Neural crest cell (in vitro differentiated cells): ENCODE data around the gene MIPOL1. TPM values are rescaled to one million over a fixed set of nuclear protein-coding genes. Genes with fewer than 3 reads are reported as not detected.
"Not testable (repeated sequence)": the region's sequence is repeated elsewhere in the genome, so short reads cannot be mapped to it uniquely, and the experiment has no call there.

ENCODE experiments used
- DNase-seq: peaks from one replicate; pipeline ENCODE4 v3.0.0; 2021; ENCODE audit warnings: low read depth, mixed read lengths, low spot score
- H3K27ac Mint-ChIP-seq: one replicate; pipeline ENCODE4 v1.8.0; 2021; ENCODE audit warnings: mild to moderate bottlenecking, mixed read lengths; ENCODE audit not compliant: unreplicated experiment
- H3K27me3 Mint-ChIP-seq: 2 replicates; pipeline ENCODE4 v1.8.0; 2021; ENCODE audit warnings: low read depth, mild to moderate bottlenecking, mixed read lengths
- H3K36me3 Mint-ChIP-seq: 2 replicates; pipeline ENCODE4 v1.8.0; 2021; ENCODE audit warnings: low read depth, mild to moderate bottlenecking, mixed read lengths
- H3K4me1 Mint-ChIP-seq: 2 replicates; pipeline ENCODE4 v1.8.0; 2021; ENCODE audit warnings: mixed read lengths
- H3K4me3 Mint-ChIP-seq: one replicate; pipeline ENCODE4 v1.8.0; 2021; ENCODE audit warnings: mild to moderate bottlenecking, mixed read lengths
- H3K9me3 Mint-ChIP-seq: 2 replicates; pipeline ENCODE4 v1.8.0; 2021; ENCODE audit warnings: mixed read lengths
- CTCF ChIP-seq: fragments of 200-600 bp; sonication (generic); conservative IDR thresholded peaks from 2 replicates; pipeline ENCODE4 v1.5.0; 2021; ENCODE audit warnings: antibody characterized with exemption, mild to moderate bottlenecking
- total RNA-seq: library from RNA; stranded (reverse); gene quantifications from 2 replicates; pipeline ENCODE4 v1.2.1, GENCODE V29; 2021

The MIPOL1 gene
- total RNA-seq, 1 donor from 2014 or later, result 16.6 TPM

- peak; percentile 95 for TF ChIP-seq CTCF
- Mint-ChIP-seq H3K36me3 (peaks cover 8% of the 10 kb centered on the region), H3K4me1 (no peaks in the 10 kb centered on the region), H3K4me3 (no peak overlapping the region), H3K27me3 (no peaks in the 10 kb centered on the region), H3K27ac (no peak overlapping the region), H3K9me3 (peaks cover 3% of the 10 kb centered on the region)
- no peak for DNase-seq
These were observed 32.9 kb downstream of the MIPOL1 start for GRCh38 chr14:37230551-37231194.

GRCh38 chr14:37232907-37233481 lies 35.3 kb downstream of the MIPOL1 start:
- peak; percentile 9 for DNase-seq
- H3K9me3 Mint-ChIP-seq, result no peaks in the 10 kb centered on the region
- H3K27ac Mint-ChIP-seq, result no peak overlapping the region
- H3K4me1 Mint-ChIP-seq, result no peaks in the 10 kb centered on the region
- H3K36me3 Mint-ChIP-seq, result no peaks in the 10 kb centered on the region
- H3K4me3 Mint-ChIP-seq, result no peak overlapping the region
- TF ChIP-seq CTCF, result peak; percentile 73
- H3K27me3 Mint-ChIP-seq, result no peaks in the 10 kb centered on the region

- Mint-ChIP-seq H3K27me3 (no peaks in the 10 kb centered on the region), H3K27ac (no peak overlapping the region), H3K4me3 (no peak overlapping the region), H3K36me3 (no peaks in the 10 kb centered on the region), H3K9me3 (no peaks in the 10 kb centered on the region), H3K4me1 (no peaks in the 10 kb centered on the region)
- no peak for DNase-seq
- TF ChIP-seq CTCF, result no peak
These were observed 36.5 kb downstream of the MIPOL1 start for GRCh38 chr14:37234222-37234621.

- not testable (repeated sequence) for H3K27ac Mint-ChIP-seq, H3K27me3 Mint-ChIP-seq, H3K9me3 Mint-ChIP-seq, H3K4me3 Mint-ChIP-seq, H3K4me1 Mint-ChIP-seq, DNase-seq, H3K36me3 Mint-ChIP-seq
These were observed 38.3 kb downstream of the MIPOL1 start for GRCh38 chr14:37236044-37236443.

GRCh38 chr14:37237094-37237493 lies 39.4 kb downstream of the MIPOL1 start:
- DNase-seq, result no peak
- no peaks in the 10 kb centered on the region for H3K4me1 Mint-ChIP-seq
- no peak for TF ChIP-seq CTCF
- no peaks in the 10 kb centered on the region for H3K36me3 Mint-ChIP-seq
- no peaks in the 10 kb centered on the region for H3K9me3 Mint-ChIP-seq
- no peaks in the 10 kb centered on the region for H3K27me3 Mint-ChIP-seq
- no peak overlapping the region for H3K27ac Mint-ChIP-seq
- H3K4me3 Mint-ChIP-seq, result no peak overlapping the region

DNA sequence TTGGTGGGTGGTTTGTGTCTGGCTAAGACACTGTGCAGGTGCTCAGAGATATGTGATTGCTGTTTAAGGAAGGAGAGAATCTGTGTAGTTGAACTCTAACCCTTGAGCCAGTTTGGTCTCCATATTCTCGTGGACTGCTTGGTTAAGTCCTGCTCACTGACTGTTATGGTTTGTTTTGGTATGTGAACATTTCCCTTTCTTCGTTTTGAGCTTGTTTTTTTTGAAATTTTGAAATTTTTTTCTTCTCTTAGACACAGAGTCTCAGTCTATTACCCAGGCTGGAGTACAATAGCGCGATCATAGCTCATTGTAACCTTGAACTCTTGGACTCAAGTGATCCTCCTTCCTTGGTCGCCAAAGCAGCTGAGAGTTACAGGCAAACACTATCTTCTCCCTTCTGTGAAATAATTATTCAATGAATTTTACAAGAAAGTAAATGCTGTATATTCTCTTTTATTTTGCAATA lies 40.0 kb downstream of the MIPOL1 start:
- no peak for TF ChIP-seq CTCF
- H3K27me3 Mint-ChIP-seq, result no peaks in the 10 kb centered on the region

More for the DNA sequence above, 40.0 kb downstream of the MIPOL1 start:
- H3K9me3 Mint-ChIP-seq, result no peaks in the 10 kb centered on the region
- no peak for DNase-seq
- H3K4me3 Mint-ChIP-seq, result no peak overlapping the region
- H3K36me3 Mint-ChIP-seq, result no peaks in the 10 kb centered on the region
- H3K27ac Mint-ChIP-seq, result no peak overlapping the region
- no peaks in the 10 kb centered on the region for H3K4me1 Mint-ChIP-seq
